HT1080 (cell line): ENCODE measurements around the gene LGI2. TPM values are rescaled to one million over a fixed set of nuclear protein-coding genes. Genes with fewer than 3 reads are reported as not detected.
"Not testable (repeated sequence)": the region's sequence is repeated elsewhere in the genome, so short reads cannot be mapped to it uniquely, and the experiment has no call there.

Experiments
- DNase-seq: peaks from one replicate; pipeline ENCODE4 v3.0.0-alpha.2; 2015; ENCODE audit warnings: low read depth
- total RNA-seq: library from RNA; depleted of rRNA; stranded (reverse); fragments of >200 nt; shearing (Covaris generic); gene quantifications from 2 replicates; pipeline ENCODE4 v1.2.3, GENCODE V29; 2014

The LGI2 gene
- total RNA-seq, 1 experiment from 2014 or later: 1.8 TPM

GRCh38 chr4:25050370-25051078 is 19.8 kb upstream of the LGI2 start:
- DNase-seq: no peak

GRCh38 chr4:25043548-25043947 is 12.8 kb upstream of the LGI2 start:
- DNase-seq: no peak

GRCh38 chr4:25033526-25033925 is 2.8 kb upstream of the LGI2 start:
- no peak for DNase-seq

- DNase-seq: no peak
These were observed 1.4 kb upstream of the LGI2 start for GRCh38 chr4:25032126-25032525.

- DNase-seq: peak; percentile 5
These were observed 403 bp upstream of the LGI2 start for GRCh38 chr4:25031077-25031621.

- no peak for DNase-seq
These were observed 1.1 kb downstream of the LGI2 start for GRCh38 chr4:25029479-25030276.

- DNase-seq: no peak
These were observed 1.9 kb downstream of the LGI2 start for GRCh38 chr4:25028851-25029250.

GRCh38 chr4:25022766-25023165 is 8.0 kb downstream of the LGI2 start:
- DNase-seq: no peak

GRCh38 chr4:25021216-25021615 is 9.5 kb downstream of the LGI2 start:
- DNase-seq: no peak

GRCh38 chr4:25020236-25020635 is 10.5 kb downstream of the LGI2 start:
- peak; percentile 68 for DNase-seq

GRCh38 chr4:25019501-25019900 is 11.2 kb downstream of the LGI2 start:
- no peak for DNase-seq

GRCh38 chr4:25015012-25015411 is 15.7 kb downstream of the LGI2 start:
- no peak for DNase-seq

GRCh38 chr4:25014662-25014983 is 16.1 kb downstream of the LGI2 start:
- DNase-seq: not testable (repeated sequence)

GRCh38 chr4:25013756-25014661 is 16.7 kb downstream of the LGI2 start:
- no peak for DNase-seq

GRCh38 chr4:25012655-25013054 is 18.1 kb downstream of the LGI2 start:
- no peak for DNase-seq

- no peak for DNase-seq
These were observed 19.4 kb downstream of the LGI2 start for GRCh38 chr4:25011135-25011866.

GRCh38 chr4:25007598-25007997 is 23.1 kb downstream of the LGI2 start:
- DNase-seq: no peak

- DNase-seq: peak; percentile 42
These were observed 28.1 kb downstream of the LGI2 start for GRCh38 chr4:25002681-25003080.

GRCh38 chr4:25001509-25001908 is 29.2 kb downstream of the LGI2 start:
- no peak for DNase-seq

- DNase-seq: no peak
These were observed 30.1 kb downstream of the LGI2 start for GRCh38 chr4:25000639-25001038.
